Fibroblast of skin of left quadriceps (primary cell): ENCODE data around the gene SMIM14.
"Not testable (repeated sequence)": the region's sequence is repeated elsewhere in the genome, so short reads cannot be mapped to it uniquely, and the experiment has no call there.

Experiments used
- DNase-seq, 2 experiments: peaks; one replicate each; pipeline ENCODE4 v3.0.0-alpha.2; 2013; ENCODE audit warnings: low read depth in 2 of 2

The SMIM14 gene

DNA sequence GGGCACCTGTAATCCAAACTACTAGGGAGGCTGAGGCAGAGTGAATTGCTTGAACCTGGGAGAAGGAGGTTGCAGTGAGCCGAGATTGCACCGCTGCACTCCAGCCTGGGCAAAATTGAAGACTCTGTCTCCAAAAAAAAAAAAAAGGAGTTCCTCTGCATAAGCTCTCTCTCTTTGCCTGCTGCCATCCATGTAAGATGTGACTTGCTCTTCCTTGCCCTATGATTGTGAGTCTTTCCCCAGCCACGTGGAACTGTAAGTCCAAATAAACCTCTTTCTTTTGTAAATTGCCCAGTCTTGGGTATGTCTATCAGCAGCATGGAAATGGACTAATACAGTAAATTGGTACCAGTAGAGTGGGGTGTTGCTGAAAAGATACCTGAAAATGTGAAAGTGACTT is 106.4 kb downstream of the SMIM14 start:
- not testable (repeated sequence) for DNase-seq

DNA sequence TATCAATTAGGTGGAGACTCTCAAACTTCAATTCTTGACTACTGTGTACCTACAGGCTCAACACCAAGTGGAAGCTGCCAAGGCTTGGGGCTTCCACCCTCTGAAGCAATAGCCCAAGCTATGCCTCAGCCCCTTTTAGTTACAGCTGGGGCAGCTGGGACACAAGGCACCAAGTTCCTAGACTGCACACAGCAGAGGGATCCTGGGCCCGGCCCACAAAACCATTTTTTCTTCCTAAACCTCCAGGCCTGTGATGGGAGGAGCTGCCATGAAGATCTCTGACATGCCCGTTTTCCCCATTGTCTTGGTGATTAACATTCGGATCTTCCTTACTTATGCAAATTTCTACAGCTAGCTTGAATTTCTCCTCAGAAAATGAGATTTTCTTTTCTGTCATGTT is 108.0 kb downstream of the SMIM14 start:
- DNase-seq, result no peak

DNA sequence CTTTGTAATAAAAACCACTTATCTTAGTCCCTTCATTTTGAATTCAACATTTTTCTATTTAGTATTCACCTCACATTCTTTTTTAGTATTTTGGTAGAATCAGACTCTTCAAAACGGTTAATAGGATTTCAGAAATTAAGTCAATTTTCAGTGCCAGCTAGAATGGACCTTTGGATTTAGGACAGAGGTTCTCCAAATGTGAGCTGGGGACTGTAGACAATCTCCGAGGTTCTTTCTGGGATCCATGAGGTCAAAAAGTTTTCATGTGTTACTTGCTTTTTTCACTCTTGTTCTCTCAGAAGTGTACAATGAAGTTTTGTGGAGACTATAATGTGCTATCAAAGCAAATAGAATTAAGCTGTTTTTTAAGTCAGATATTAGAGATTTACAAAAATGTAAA is 109.1 kb downstream of the SMIM14 start:
- no peak for DNase-seq

DNA sequence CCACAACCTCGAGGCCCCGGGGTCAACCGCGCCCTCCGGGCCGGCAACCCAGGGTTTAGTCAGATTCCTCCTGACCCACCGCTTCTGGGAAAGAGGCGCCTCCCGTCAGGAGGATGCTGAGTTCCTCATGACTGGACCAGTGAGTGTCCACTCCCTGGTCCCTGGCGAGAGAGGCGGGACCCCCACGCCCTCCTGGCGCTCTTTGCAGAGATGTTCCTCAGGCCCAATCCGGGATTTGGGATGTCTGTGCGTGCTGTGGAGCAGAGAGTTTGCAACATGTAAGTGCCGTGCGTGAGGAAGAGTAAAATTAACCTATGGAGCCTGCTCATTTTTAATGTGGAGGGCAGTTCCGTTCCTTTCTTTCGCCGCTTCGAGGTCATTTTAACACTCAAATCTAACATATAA is 110.6 kb downstream of the SMIM14 start:
- peak in 1 of 2 experiments; percentile 19 for DNase-seq

DNA sequence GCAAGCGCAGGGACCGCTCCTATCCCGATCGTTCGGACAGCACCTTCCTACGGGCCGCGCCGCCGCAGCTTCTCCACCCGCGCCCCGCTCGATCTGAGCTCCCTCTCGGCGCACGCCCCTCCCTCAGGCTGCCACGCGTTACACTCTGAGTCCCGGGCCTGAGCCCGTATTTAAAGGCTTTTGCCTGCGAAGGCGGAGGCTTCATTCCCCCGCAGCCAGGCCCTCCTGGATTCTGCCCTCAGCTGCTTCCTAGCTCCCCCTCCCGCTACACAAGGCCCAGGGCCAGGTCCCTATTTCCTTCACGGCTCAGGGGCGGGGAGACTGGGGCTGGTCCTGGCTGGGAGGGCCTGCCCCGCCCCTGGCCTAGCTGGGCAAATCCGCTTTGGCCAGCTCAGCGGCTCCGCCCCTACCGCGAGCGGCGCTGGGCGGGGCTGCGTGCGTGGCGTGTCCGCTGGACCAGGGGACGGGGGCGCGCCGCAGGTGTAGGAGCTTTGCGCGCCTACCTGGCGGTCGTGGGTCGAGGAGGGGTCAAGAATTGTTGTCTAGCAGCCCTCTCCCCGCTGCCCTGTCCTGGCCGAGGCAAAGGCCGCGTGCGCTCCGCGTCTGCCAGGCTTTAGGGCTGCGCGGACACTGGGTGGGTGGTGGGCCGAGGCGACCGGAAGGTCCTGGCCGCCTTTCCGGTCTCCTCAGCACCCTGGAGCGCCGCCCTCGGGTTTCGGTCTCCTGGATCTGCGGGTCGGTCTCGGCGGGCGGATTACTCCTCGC is 111.2 kb downstream of the SMIM14 start, which contains the start of gene UGDH:
UGDH (minus strand) TSS at position 144 of the 765 bp plus-strand sequence. CDS start 5,927 bp downstream, outside the sequence.
- peak; percentile 98 to 99 for DNase-seq

DNA sequence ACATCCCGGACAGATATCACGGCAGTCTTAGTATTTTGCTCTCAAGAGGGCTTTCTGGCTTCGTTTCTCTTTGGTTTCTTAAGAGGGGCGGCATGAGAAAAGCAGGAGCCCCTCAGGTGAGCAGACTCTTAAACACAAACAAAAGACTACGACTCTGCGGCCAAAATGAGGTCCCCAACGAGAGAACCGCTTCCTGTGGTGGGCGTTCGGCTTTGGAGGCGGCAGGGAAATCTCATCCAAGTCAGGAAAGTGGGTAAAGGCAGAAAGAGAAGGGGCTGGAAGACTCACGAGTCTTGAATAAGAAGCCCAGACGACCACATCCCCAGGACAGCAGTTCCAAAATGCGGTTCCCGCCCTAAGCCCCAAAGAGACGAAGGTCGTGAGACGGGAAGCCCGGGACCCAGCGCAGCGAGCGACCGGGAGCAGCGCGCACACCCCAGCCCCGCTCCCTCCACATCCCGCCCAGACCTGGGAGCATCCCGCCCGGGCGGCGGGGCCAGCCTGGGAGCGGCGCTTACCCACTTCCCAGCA is 111.8 kb downstream of the SMIM14 start:
- DNase-seq, result no peak

DNA sequence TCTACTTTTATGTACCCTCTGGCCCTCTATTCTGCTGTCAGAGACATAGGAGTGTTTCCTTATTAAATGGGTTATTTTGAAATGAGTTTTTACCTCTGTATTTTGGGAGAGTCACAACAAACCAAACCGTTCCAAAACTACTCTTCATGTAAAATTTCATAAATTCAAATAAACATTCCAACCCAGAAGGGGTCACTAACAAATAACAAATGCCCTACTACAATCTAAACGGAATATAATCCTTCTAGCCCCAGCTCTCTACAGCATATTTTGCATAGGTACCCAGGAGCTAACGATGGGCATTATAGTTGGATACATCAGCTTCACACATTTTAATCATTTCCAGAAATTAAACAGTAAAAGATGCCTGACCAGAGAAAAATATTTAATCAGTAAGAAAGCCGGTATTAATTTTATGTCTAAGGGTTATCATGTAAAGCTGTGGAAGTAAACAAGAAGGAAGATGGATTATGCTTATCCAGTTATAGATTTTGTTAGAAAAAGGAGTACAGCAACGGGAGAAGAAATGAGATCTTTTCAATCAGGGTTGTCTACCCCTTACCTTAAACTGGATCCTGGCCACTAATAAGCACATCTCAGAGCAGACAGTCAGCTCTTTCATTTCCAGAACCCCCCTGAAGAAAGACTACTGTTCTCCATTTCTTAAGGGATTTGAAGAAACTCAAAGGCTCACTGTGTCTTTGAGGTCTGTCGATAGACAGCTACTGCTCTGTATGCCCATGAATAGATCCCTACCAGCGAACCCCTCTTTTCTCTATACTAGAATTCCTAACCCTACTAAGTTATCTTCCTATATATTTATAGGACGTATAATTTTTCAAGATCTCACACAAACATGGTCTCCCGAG is 112.6 kb downstream of the SMIM14 start:
- DNase-seq, result no peak

DNA sequence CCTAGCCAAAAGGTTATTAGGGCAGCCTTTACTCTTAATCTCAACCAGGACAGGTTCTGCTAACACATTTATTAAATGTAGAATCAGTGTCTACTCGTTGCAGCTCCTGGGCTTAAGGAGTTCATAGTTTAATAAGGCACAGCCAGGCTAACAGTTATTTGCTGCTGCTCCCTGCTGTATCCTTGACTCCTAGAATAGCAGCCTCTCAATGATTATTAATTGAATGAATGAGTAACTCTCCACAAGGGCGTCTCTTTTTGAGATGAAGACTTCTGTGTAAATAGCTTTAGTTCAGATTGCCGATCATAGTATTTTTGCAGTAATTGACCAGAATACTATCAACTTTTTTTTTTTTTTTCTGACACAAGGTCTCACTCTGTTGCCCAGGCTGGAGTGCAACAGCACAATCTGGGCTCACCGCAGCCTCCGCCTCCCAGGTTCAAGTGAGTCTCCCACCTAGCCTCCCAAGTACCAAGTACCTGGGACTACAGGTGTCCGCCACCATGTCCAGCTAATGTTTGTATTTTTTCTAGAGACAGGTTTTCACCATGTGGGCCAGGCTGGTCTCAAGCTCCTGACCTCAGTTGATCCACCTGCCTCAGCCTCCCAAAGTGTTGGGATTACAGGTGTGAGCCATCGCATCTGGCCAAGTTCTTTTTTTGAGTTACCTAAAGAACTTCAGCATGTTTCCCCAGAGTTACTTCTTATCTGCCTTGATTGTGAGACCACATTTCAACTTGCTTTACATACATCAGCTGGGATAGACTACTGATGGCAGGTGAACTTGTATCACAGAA is 114.3 kb downstream of the SMIM14 start:
- no peak for DNase-seq

DNA sequence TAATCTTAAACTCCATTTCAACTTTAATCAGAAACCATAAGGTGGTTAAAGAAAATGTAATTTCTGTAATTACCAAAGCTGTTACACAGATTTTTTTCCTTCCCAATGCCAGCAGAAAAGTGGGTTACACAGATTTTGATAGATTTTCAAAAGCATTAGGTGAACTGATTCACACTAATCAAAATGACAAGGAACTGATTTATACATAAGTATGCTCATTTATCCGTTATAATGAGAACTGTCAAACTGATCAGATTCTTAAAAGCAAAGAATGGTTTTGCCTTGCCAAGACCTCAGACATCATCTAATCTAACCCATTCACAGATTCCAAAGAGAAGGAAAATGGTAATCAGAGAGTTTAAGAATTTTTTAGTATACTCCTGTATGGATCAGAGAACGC is 116.6 kb downstream of the SMIM14 start:
- no peak for DNase-seq

DNA sequence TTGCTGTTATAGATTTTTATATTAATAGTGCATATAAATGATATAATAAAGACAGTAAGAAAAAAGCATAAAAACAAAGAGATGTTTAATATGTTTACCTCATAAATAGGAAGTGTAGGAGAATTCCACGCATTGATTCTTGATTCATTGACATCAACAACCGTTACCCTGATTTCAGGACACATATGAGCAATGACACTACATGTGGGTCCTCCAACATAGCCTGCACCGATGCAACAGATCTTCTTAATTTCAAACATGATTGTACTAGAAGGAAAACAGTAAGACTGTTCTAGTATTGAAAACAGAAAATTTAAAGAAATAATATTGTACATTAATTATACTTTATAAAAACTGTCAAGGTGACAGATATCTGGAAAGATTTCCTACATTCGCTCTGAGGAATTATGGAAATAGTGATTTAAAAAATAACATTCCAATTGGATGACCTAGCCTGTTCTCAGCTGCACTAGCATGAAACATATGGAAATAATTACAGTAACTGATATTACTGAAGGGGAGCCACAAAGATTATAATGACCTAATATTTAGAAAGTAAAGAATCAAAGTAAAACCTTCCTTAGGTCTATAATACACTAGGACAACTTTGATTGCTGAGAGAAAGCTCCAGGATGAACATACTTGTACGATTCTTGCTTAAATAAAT is 117.3 kb downstream of the SMIM14 start:
- DNase-seq, result peak; percentile 59 to 63

DNA sequence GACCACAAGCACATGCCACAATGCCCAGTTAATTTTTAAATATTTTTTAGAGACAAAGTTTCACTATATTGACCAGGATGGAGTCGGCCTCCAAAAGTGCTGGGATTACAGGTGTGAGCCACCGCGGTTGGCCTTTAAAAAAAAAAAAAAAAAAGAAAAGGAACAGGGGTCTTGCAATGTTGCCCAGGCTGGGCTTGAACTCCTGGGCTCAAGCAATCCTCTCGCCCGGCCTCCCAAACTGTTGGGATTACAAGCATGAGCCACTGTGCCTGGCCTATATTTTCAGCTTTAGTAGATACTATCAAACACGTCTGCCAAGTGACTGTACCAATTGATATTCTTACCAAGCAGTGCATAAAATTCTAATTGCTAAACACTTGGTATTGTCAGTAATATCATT is 120.2 kb downstream of the SMIM14 start:
- DNase-seq, result no peak

DNA sequence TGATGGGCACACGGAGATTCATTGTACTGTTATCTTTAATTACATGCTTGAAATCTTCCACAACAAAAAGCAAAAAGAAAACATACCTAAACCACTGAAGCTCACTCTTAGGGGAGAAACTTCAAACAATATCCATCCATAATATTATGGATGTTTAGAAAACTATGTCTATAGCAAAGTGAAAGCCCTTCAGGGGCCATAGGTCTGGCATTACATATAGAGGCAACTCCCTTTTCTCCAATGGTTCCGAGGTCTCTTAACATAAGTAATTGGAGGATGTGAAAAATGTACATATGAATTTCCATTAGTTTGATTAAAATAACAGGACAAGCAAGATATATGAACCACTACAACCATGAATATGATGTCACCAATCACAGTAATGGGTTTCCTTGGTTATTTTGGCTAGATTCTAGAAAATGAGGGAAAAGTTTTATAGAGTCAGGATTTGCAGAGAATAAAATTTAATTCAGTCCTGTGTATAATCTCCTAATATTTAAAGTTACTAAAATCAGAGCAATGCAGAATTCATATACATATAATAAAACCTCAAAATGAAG is 122.2 kb downstream of the SMIM14 start:
- DNase-seq, result no peak

DNA sequence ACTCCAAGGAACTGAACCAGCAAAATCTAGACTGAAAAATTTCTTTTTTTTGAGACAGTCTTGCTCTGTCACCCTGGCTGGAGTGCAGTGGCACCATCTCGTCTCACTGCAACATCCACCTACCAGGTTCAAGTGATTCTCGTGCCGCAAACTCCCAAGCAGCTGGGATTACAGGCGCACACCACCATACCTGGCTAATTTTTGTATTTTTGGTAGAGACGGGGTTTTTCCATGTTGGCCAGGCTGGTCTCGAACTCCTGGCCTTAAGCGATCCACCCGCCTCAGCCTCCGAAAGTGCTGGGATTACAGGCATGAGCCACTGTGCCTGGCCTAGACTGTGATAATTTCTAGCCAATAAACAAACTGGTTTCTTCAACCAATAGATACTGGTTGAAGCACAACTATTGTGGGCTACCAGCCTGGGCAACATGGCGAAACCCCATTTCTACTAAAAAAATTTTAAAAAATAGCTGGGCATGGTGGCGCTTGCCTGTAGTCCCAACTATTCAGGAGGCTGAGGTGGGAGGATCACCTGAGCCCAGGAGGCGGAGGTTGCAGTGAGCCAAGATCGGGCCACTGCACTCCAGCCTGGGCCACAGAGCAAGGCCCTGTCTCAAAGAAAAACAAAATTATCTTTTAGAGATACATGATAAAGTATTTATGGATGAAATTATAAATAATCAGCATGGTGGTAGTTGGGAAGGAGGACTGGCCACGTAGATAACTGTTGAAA is 122.8 kb downstream of the SMIM14 start:
- not testable (repeated sequence) for DNase-seq

DNA sequence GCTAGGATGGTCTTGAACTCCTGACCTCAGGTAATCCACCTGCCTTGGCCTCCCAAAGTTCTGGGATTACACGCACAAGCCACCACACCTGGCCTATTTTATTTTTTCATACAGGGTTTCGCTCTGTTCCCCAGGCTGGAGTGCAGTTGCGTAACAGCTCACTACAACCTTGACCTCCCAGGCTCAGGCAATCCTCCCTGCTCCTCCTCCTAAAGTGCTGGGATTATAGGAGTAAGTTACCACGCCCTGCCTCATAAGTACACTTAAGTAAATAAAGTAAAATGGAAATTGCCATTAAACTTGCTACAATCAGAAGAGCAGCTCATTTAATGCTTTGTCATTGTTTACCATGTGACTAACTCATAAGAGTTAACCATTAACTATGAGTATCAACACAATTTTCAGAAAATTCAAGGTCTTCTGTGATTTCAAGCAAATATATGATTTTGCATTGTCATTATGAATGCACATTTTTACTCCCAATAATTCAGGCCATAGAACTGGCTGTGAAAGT is 123.7 kb downstream of the SMIM14 start:
- DNase-seq, result no peak

DNA sequence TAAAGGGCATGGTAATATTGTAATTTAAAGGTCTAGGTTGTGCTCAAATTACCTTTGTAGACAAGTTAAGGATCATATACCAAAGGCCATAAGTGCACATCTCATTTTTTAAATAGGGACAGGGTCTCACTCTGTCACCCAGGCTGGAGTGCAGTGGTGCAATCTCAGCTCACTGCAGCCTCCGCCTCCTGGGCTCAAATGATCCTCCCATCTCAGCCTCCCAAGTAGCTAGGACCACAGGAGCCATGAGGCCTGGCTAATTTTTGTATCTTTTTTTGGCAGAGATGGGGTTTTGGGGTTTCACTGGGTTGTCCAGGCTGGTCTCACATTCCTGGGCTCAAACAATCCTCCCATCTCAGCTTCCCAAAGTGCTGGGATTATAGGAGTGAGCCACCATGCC is 124.4 kb downstream of the SMIM14 start:
- DNase-seq, result not testable (repeated sequence)

DNA sequence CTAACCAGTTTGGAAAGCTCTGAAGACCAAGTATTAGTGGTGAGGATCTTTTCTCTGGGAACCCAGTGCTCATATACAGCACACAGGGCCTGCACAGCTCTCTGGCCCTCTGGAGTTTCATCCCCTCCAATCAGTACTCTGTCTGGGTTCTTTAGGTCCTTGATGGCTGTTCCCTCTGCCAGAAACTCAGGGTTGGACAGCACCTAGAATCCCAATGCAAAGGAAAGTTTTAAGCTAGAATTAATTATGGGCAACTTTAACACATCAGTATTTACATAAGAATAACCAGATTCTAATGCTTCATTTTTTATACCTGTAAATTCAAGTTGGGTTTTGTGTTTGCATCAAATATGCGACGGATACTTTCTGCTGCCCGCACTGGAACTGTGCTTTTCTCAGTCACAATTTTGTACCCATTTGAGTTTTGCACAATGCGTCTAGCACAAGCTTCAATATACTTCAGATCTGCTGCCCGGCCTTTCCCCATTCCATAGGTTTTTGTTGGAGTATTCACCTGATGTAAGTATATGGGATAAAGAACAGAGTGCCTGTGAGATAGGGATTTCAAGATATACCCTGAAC is 128.2 kb downstream of the SMIM14 start:
- DNase-seq, result no peak

DNA sequence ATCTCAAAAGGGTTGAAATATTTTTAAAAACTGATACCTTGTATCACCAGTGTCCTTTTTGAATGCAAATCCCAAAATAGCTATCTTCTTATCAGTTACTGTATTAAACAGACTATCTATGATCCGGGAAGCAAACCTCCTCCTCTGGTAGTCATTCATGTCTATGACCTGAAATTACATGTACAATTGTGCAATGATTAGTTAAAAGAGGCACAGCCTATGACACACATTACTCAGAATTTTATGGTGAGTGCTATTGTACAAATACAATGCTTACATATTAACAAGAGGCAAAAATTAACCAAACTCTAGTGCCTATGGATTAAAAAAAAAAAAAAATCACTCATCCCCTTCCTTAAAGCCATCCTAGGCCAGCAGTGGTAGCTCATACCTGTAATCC is 133.1 kb downstream of the SMIM14 start:
- no peak for DNase-seq

DNA sequence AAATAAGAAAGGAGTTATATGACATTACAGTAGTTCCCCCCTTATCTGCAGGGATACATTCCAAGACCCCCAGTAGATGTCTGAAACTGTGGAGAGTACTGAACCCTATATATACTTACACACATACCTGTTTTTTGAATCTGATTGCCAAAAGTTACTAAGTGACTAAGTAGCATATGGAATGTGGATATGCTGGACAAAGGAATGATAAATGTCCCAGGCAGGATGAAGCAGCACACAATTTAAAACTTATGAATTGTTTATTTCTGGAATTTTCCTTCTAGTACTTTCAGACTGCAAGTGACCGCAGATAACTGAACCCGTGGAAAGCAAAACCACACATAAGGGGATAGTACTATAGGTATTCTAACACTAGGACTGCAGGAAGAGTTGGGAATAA is 134.1 kb downstream of the SMIM14 start:
- no peak for DNase-seq

DNA sequence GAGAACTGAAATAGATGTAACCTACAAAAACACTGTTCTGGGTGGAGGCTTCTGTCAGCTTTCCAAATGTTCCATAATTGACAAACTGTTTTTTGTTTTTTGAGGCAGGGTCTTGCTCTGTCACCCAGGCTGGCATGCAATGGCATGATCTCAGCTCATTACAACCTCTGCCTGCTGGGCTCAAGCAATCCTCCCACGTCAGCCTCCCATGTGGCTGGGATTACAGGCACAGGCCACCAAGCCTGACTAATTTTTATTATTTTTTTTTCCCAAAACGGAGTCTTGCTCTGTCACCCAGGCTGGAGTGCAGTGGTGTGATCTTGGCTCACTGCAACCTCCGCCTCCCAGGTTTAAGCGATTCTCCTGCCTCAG is 136.0 kb downstream of the SMIM14 start:
- not testable (repeated sequence) for DNase-seq
